HepG2 (cell line): ENCODE measurements around the gene CCDC183. TPM values are rescaled to one million over a fixed set of nuclear protein-coding genes. Genes with fewer than 3 reads are reported as not detected.
A peak's percentile ranks its signal among the peaks of the same experiment; 100 is the strongest.

ENCODE experiments used
- BRD4 ChIP-seq: sonication (generic); formaldehyde crosslinking; IDR thresholded peaks from 2 replicates; pipeline ENCODE4 v1.4.0; 2020; ENCODE audit warnings: missing genetic modification reagents
- CCDC6 ChIP-seq: sonication (generic); formaldehyde crosslinking; IDR thresholded peaks from 2 replicates; pipeline ENCODE4 v1.8.1; 2022; ENCODE audit warnings: mild to moderate bottlenecking, missing genetic modification reagents, moderate library complexity
- CSRNP1 ChIP-seq: sonication (generic); formaldehyde crosslinking; IDR thresholded peaks from 2 replicates; pipeline ENCODE4 v1.8.1; 2023; ENCODE audit warnings: mild to moderate bottlenecking, missing genetic modification reagents
- FLYWCH1 ChIP-seq: sonication (generic); formaldehyde crosslinking; IDR thresholded peaks from 2 replicates; pipeline ENCODE4 v1.8.1; 2023; ENCODE audit warnings: mild to moderate bottlenecking, missing genetic modification reagents
- HMGA1 ChIP-seq: sonication (generic); formaldehyde crosslinking; conservative IDR thresholded peaks from 2 replicates; pipeline ENCODE4 v1.4.0; 2020; ENCODE audit warnings: missing genetic modification reagents
- PLSCR1 ChIP-seq: sonication (generic); formaldehyde crosslinking; IDR thresholded peaks from 2 replicates; pipeline ENCODE4 v1.5.0; 2020; ENCODE audit warnings: missing genetic modification reagents, mild to moderate bottlenecking, borderline replicate concordance
- POLR2G ChIP-seq: fragments of 200-400 bp; formaldehyde crosslinking; IDR thresholded peaks from 2 replicates; pipeline ENCODE4 v1.6.1; 2018; ENCODE audit warnings: mild to moderate bottlenecking, low read depth, low read length, moderate library complexity
- RBM22 ChIP-seq: fragments of 200-400 bp; formaldehyde crosslinking; optimal IDR thresholded peaks from 2 replicates; pipeline ENCODE3; 2017; ENCODE audit warnings: mild to moderate bottlenecking, low read length, moderate library complexity
- SNAI1 ChIP-seq: sonication (generic); formaldehyde crosslinking; IDR thresholded peaks from 2 replicates; pipeline ENCODE4 v1.5.0; 2020; ENCODE audit warnings: mild to moderate bottlenecking, missing genetic modification reagents, borderline replicate concordance
- STAG1 ChIP-seq: sonication (generic); formaldehyde crosslinking; IDR thresholded peaks from 2 replicates; pipeline ENCODE4 v1.4.0; 2020; ENCODE audit warnings: missing genetic modification reagents
- STAT5B ChIP-seq: sonication (generic); formaldehyde crosslinking; IDR thresholded peaks from 2 replicates; pipeline ENCODE4 v1.4.0; 2020; ENCODE audit warnings: missing genetic modification reagents
- TOE1 ChIP-seq: sonication (generic); formaldehyde crosslinking; IDR thresholded peaks from 2 replicates; pipeline ENCODE4 v1.4.0; 2020; ENCODE audit warnings: mild to moderate bottlenecking, missing genetic modification reagents
- ZBTB10 ChIP-seq: sonication (generic); formaldehyde crosslinking; IDR thresholded peaks from 2 replicates; pipeline ENCODE4 v1.4.0; 2020; ENCODE audit warnings: missing genetic modification reagents, borderline replicate concordance
- ZBTB7A ChIP-seq: sonication (generic); formaldehyde crosslinking; IDR thresholded peaks from 2 replicates; pipeline ENCODE4 v1.8.0; 2022; ENCODE audit warnings: mild to moderate bottlenecking, missing genetic modification reagents
- ZFX ChIP-seq: sonication (generic); formaldehyde crosslinking; IDR thresholded peaks from 2 replicates; pipeline ENCODE4 v1.4.0; 2020; ENCODE audit warnings: mild to moderate bottlenecking, low read depth, missing genetic modification reagents, moderate library complexity
- ZNF276 ChIP-seq: sonication (generic); formaldehyde crosslinking; IDR thresholded peaks from 2 replicates; pipeline ENCODE4 v1.4.0; 2020; ENCODE audit warnings: mild to moderate bottlenecking, low read depth, missing genetic modification reagents
- ZNF383 ChIP-seq: sonication (generic); formaldehyde crosslinking; IDR thresholded peaks from 2 replicates; pipeline ENCODE4 v1.4.0; 2020; ENCODE audit warnings: missing genetic modification reagents, mild to moderate bottlenecking, borderline replicate concordance
- ZNF550 ChIP-seq: sonication (generic); formaldehyde crosslinking; IDR thresholded peaks from 2 replicates; pipeline ENCODE4 v1.4.0; 2020; ENCODE audit warnings: mild to moderate bottlenecking, missing genetic modification reagents, borderline replicate concordance
- ZNF570 ChIP-seq: sonication (generic); formaldehyde crosslinking; IDR thresholded peaks from 2 replicates; pipeline ENCODE4 v1.4.0; 2020; ENCODE audit warnings: mild to moderate bottlenecking, missing genetic modification reagents, borderline replicate concordance
- ZNF619 ChIP-seq: sonication (generic); formaldehyde crosslinking; IDR thresholded peaks from 2 replicates; pipeline ENCODE4 v1.4.0; 2020; ENCODE audit warnings: mild to moderate bottlenecking, missing genetic modification reagents
- ZNF768 ChIP-seq: sonication (generic); formaldehyde crosslinking; IDR thresholded peaks from 2 replicates; pipeline ENCODE4 v1.4.0; 2020; ENCODE audit warnings: missing genetic modification reagents
- ZSCAN22 ChIP-seq: sonication (generic); formaldehyde crosslinking; IDR thresholded peaks from 2 replicates; pipeline ENCODE4 v1.4.0; 2020; ENCODE audit warnings: mild to moderate bottlenecking, missing genetic modification reagents
- polyA plus RNA-seq, 8 experiments: library from polyadenylated mRNA; depleted of rRNA in 3 of 8; stranded (reverse) in 7 of 8; unstranded in 1 of 8; fragments of >200 nt; fragmentation: Illumina TruSeq in 4 of 8; extraction: Trizol in 4 of 8; gene quantifications; 2 replicates each; pipeline versions ENCODE4 v1.2.1 to v1.2.3, GENCODE V29; 2011 to 2016; ENCODE audit warnings: low read depth in 4 of 8, missing spikeins in 1 of 8, mixed read lengths in 1 of 8; ENCODE audit not compliant: insufficient read depth in 1 of 8
- total RNA-seq, 5 experiments: library from RNA; depleted of rRNA; stranded (reverse); fragments of >200 nt; fragmentation: Illumina TruSeq; extraction: Trizol; gene quantifications; 2 replicates each; pipeline ENCODE4 v1.2.3, GENCODE V29; 2016; ENCODE audit warnings: low read depth in 1 of 5

Gene CCDC183
- total and polyA plus RNA-seq, 2 of the 13 experiments (the other 11 are each of a cell fraction or from before 2014, with no cell fraction given) = 5.0 to 66.4 TPM

- TF ChIP-seq ZBTB10 (CRISPR knock-in tag) (no peak), ZNF570 (CRISPR knock-in tag) (no peak), ZNF276 (no peak), ZNF768 (CRISPR knock-in tag) (0 out of 2 replicates have a peak, but pooled peaks have one; percentile 0), ZBTB7A (CRISPR knock-in tag) (no peak), CSRNP1 (CRISPR knock-in tag) (no peak), PLSCR1 (CRISPR knock-in tag) (no peak), ZFX (CRISPR knock-in tag) (peak; percentile 33; the same call in 1 of the 2 replicates), BRD4 (no peak), ZNF550 (CRISPR knock-in tag) (no peak), STAT5B (CRISPR knock-in tag) (0 out of 2 replicates have a peak, but pooled peaks have one; percentile 51), POLR2G (peak; percentile 68), ZSCAN22 (no peak), TOE1 (CRISPR knock-in tag) (no peak), SNAI1 (no peak), FLYWCH1 (CRISPR knock-in tag) (no peak; the same call in 1 of the 2 replicates), RBM22 (no peak), ZNF383 (CRISPR knock-in tag) (no peak), ZNF619 (CRISPR knock-in tag) (no peak), CCDC6 (CRISPR knock-in tag) (no peak), HMGA1 (CRISPR knock-in tag) (no peak), STAG1 (CRISPR knock-in tag) (no peak)
Observed at GRCh38 chr9:136799854-136800657, 3.9 kb downstream of the CCDC183 start (continued).
